ENCODE results near the gene RRM1.

- TF ChIP-seq CTCF (IDR thresholded peaks at IDR 0.05) (no peak), POLR2A (IDR thresholded peaks at IDR 0.05) (no peak)
Observed at GRCh38 chr11:4064278-4064955, 30.2 kb upstream of the RRM1 start.
